ENCODE data around the gene OOSP3.
"Not testable (repeated sequence)": the region's sequence is repeated elsewhere in the genome, so short reads cannot be mapped to it uniquely, and the experiment has no call there.

The OOSP3 gene

GRCh38 chr11:59877784-59878183, 798 bp upstream of the OOSP3 start:
- DNase-seq, result no peak

- DNase-seq, result no peak
Measured at GRCh38 chr11:59879567-59879966, 985 bp downstream of the OOSP3 start.

- no peak for DNase-seq
Measured at GRCh38 chr11:59883597-59883996, 5.0 kb downstream of the OOSP3 start.

GRCh38 chr11:59887156-59887555, 8.6 kb downstream of the OOSP3 start:
- not testable (repeated sequence) for DNase-seq

GRCh38 chr11:59891781-59892181, 13.2 kb downstream of the OOSP3 start:
- no peak for DNase-seq

- DNase-seq, result no peak
Measured at GRCh38 chr11:59894616-59895015, 16.0 kb downstream of the OOSP3 start.

GRCh38 chr11:59898046-59898445, 19.5 kb downstream of the OOSP3 start:
- no peak for DNase-seq

GRCh38 chr11:59898650-59899049, 20.1 kb downstream of the OOSP3 start:
- no peak for DNase-seq

GRCh38 chr11:59899532-59899931, 20.9 kb downstream of the OOSP3 start:
- DNase-seq, result no peak

- DNase-seq, result no peak
Measured at GRCh38 chr11:59900366-59901126, 22.0 kb downstream of the OOSP3 start.

GRCh38 chr11:59901306-59901705, 22.7 kb downstream of the OOSP3 start:
- DNase-seq, result no peak

- DNase-seq, result not testable (repeated sequence)
Measured at GRCh38 chr11:59903569-59903968, 25.0 kb downstream of the OOSP3 start.

GRCh38 chr11:59918480-59918879, 39.9 kb downstream of the OOSP3 start:
- DNase-seq, result no peak

GRCh38 chr11:59918987-59919589, 40.5 kb downstream of the OOSP3 start:
- peak; percentile 12 for DNase-seq

GRCh38 chr11:59923813-59924212, 45.2 kb downstream of the OOSP3 start:
- no peak for DNase-seq

GRCh38 chr11:59931688-59932087, 53.1 kb downstream of the OOSP3 start:
- DNase-seq, result no peak

- DNase-seq, result no peak
Measured at GRCh38 chr11:59938132-59938531, 59.5 kb downstream of the OOSP3 start, which contains the start of gene OOSP1. TSS of gene OOSP1 (plus strand) at chr11:59938432. CDS start at chr11:59938455, 23 bp downstream.

GRCh38 chr11:59938718-59939117, 60.1 kb downstream of the OOSP3 start:
- no peak for DNase-seq

- no peak for DNase-seq
Measured at GRCh38 chr11:59939482-59939881, 60.9 kb downstream of the OOSP3 start.

- no peak for DNase-seq
Measured at GRCh38 chr11:59941091-59941490, 62.5 kb downstream of the OOSP3 start.

- no peak for DNase-seq
Measured at GRCh38 chr11:59943997-59944714, 65.6 kb downstream of the OOSP3 start.

GRCh38 chr11:59944720-59945119, 66.1 kb downstream of the OOSP3 start:
- DNase-seq, result no peak
